HL-60 (cell line): ENCODE results near the gene R3HDM1.

ENCODE experiments used
- DNase-seq, 2 experiments: peaks; one replicate each; pipeline ENCODE4 v3.0.0-alpha.2; 2010 to 2020; ENCODE audit warnings: low read depth in 1 of 2, low spot score in 1 of 2
- H3K27ac ChIP-seq: fragments of 250-450 bp; sonication (Bioruptor Pico); replicated peaks from 2 replicates; pipeline ENCODE4 v1.5.1; 2020; ENCODE audit warnings: mild to moderate bottlenecking, moderate library complexity
- H3K27me3 ChIP-seq: fragments of 250-450 bp; sonication (Bioruptor Pico); 2 replicates; pipeline ENCODE4 v1.5.1; 2021; ENCODE audit warnings: mild to moderate bottlenecking, moderate library complexity; ENCODE audit not compliant: insufficient read depth, poor library complexity, severe bottlenecking
- H3K4me3 ChIP-seq: replicated peaks from 2 replicates; pipeline ENCODE4 v1.5.1; 2011; ENCODE audit warnings: mild to moderate bottlenecking, control low read depth, low read length; ENCODE audit not compliant: insufficient read depth
- GABPA ChIP-seq: IDR thresholded peaks from 2 replicates; pipeline ENCODE4 v1.6.1; 2012; ENCODE audit warnings: low read depth
- POLR2AphosphoS5 ChIP-seq: IDR thresholded peaks from 2 replicates; pipeline ENCODE4 v1.6.1; 2012; ENCODE audit warnings: low read depth
- SPI1 ChIP-seq: IDR thresholded peaks from 2 replicates; pipeline ENCODE4 v1.6.1; 2012; ENCODE audit warnings: low read depth, mild to moderate bottlenecking, borderline replicate concordance
- TF ChIP-seq, protein P1 (sequence below): IDR thresholded peaks from 2 replicates; pipeline ENCODE4 v1.6.1; 2012; ENCODE audit warnings: low read depth; ENCODE audit not compliant: insufficient replicate concordance
- TF ChIP-seq, protein P2 (sequence below): IDR thresholded peaks from one replicate; pipeline ENCODE4 v1.5.1; 2011; ENCODE audit warnings: low read length, control low read depth, inconsistent platforms; ENCODE audit not compliant: insufficient read depth

R3HDM1 gene

DNA sequence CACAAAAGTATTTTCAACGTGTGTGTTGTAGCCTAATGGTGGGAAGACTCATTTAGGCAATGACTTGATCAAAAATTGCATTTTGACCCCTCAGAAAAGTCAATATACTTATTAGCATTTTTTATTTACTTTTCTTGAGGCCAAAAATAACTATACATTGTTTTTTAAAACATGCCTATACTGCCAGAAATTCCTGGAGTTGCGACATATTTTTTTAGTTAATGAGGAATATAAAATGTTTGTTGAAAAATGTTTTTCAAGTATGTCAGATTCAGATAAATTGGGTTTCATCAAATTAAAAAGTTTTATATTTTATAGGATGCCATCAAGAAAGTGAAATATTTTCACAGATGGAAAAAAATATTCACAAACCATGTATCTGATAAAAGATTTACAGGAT is 39.6 kb downstream of the R3HDM1 start:
- TF ChIP-seq POLR2AphosphoS5 (no peak), GABPA (no peak), SPI1 (no peak)
- TF ChIP-seq, protein P1, sequence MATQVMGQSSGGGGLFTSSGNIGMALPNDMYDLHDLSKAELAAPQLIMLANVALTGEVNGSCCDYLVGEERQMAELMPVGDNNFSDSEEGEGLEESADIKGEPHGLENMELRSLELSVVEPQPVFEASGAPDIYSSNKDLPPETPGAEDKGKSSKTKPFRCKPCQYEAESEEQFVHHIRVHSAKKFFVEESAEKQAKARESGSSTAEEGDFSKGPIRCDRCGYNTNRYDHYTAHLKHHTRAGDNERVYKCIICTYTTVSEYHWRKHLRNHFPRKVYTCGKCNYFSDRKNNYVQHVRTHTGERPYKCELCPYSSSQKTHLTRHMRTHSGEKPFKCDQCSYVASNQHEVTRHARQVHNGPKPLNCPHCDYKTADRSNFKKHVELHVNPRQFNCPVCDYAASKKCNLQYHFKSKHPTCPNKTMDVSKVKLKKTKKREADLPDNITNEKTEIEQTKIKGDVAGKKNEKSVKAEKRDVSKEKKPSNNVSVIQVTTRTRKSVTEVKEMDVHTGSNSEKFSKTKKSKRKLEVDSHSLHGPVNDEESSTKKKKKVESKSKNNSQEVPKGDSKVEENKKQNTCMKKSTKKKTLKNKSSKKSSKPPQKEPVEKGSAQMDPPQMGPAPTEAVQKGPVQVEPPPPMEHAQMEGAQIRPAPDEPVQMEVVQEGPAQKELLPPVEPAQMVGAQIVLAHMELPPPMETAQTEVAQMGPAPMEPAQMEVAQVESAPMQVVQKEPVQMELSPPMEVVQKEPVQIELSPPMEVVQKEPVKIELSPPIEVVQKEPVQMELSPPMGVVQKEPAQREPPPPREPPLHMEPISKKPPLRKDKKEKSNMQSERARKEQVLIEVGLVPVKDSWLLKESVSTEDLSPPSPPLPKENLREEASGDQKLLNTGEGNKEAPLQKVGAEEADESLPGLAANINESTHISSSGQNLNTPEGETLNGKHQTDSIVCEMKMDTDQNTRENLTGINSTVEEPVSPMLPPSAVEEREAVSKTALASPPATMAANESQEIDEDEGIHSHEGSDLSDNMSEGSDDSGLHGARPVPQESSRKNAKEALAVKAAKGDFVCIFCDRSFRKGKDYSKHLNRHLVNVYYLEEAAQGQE, result no peak
- TF ChIP-seq, protein P2, sequence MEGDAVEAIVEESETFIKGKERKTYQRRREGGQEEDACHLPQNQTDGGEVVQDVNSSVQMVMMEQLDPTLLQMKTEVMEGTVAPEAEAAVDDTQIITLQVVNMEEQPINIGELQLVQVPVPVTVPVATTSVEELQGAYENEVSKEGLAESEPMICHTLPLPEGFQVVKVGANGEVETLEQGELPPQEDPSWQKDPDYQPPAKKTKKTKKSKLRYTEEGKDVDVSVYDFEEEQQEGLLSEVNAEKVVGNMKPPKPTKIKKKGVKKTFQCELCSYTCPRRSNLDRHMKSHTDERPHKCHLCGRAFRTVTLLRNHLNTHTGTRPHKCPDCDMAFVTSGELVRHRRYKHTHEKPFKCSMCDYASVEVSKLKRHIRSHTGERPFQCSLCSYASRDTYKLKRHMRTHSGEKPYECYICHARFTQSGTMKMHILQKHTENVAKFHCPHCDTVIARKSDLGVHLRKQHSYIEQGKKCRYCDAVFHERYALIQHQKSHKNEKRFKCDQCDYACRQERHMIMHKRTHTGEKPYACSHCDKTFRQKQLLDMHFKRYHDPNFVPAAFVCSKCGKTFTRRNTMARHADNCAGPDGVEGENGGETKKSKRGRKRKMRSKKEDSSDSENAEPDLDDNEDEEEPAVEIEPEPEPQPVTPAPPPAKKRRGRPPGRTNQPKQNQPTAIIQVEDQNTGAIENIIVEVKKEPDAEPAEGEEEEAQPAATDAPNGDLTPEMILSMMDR, result no peak
- no peak overlapping the region for H3K27ac ChIP-seq
- no peaks in the 10 kb centered on the region for H3K27me3 ChIP-seq
- H3K4me3 ChIP-seq, result no peak overlapping the region
- no peak for DNase-seq

DNA sequence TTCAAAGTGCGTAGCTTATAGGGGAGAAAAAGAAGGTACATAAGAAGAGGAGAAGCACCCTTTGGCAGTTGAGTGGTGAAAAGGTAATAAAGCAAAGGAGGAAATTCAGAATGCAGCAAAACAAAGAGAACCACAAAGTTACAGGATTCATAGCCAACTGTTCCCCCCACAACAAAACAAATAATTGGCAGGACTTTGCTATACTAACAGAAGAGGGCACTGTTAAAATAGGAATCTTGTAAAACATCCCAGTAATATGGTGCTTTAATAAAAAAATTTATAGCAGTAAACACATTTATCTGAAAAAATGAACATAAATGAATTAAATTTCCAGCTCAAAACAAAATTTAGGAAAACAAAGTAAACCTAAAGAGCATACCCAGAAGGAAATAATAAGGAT is 42.3 kb downstream of the R3HDM1 start:
- no peak for TF ChIP-seq SPI1
- no peak for TF ChIP-seq GABPA
- TF ChIP-seq, protein P2, result no peak
- TF ChIP-seq, protein P1, result no peak
- no peak for TF ChIP-seq POLR2AphosphoS5
- Histone ChIP-seq H3K4me3 (no peak overlapping the region), H3K27ac (no peak overlapping the region), H3K27me3 (no peaks in the 10 kb centered on the region)
- DNase-seq, result no peak

DNA sequence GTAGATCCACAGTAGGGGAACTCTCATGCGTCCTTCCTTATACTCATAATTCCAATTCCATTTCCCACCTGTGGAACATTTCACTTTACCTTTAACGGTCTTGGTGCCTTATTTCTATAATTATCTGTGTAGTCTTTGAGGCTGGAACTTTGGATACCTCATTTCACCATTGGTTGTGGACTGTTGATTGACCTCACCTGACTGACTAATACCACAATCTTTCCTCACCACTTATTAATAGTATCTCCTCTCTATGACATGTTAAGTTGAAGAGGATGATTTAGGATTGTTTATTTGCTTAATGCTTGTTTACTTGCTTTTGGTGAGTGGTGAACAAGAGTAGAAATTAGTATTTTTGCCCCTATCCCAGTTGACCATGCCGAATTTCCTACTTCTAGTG is 50.0 kb downstream of the R3HDM1 start:
- Histone ChIP-seq H3K27me3 (no peaks in the 10 kb centered on the region), H3K27ac (no peak overlapping the region), H3K4me3 (no peak overlapping the region)
- no peak for TF ChIP-seq POLR2AphosphoS5
- DNase-seq, result no peak

DNA sequence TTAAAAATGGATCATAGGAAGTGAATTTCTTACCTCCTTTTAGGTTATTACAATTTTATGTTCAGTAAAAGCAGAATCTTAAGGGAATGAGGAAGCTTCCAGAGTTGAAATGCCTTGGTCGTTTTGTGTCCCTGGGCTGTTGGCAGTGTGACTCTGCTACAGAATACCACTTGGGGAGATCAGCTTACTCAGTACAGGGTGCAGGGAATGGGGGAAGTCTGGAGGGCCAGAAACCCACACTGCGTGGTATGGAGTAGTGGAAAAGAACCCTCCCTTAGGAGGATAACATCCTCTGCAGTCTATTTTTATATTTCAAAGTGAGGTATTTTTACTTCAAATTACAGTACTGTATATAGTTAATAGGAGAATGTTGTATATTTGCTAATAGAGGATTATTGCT is 51.1 kb downstream of the R3HDM1 start:
- no peak for DNase-seq
- no peaks in the 10 kb centered on the region for H3K27me3 ChIP-seq
- no peak for TF ChIP-seq SPI1
- TF ChIP-seq, protein P2, result no peak
- no peak for TF ChIP-seq POLR2AphosphoS5
- TF ChIP-seq, protein P1, result no peak
- no peak for TF ChIP-seq GABPA
- H3K4me3 ChIP-seq, result no peak overlapping the region
- no peak overlapping the region for H3K27ac ChIP-seq
